ENCODE measurements around the gene IRF2BP1. TPM values are rescaled to one million over a fixed set of nuclear protein-coding genes. Genes with fewer than 3 reads are reported as not detected.
A peak's percentile ranks its signal among the peaks of the same experiment; 100 is the strongest.

The IRF2BP1 gene
- total and polyA plus RNA-seq, 2 of the 13 experiments (the other 11 are each of a cell fraction or from before 2014, with no cell fraction given): 4.3 to 14.3 TPM

- TF ChIP-seq PATZ1 (CRISPR knock-in tag; IDR thresholded peaks at IDR 0.05) (peak; percentile 31; the same call in 1 of the 2 replicates), HCFC1 (IDR thresholded peaks at IDR 0.05; ENCODE audit: low read depth, low read length) (0 out of 2 replicates have a peak, but pooled peaks have one; percentile 20), MIER3 (CRISPR knock-in tag; IDR thresholded peaks at IDR 0.05; ENCODE audit: borderline replicate concordance) (0 out of 2 replicates have a peak, but pooled peaks have one; percentile 6), HNRNPL (IDR thresholded peaks at IDR 0.05; ENCODE audit: low read depth, low read length) (no peak), POLR2AphosphoS5 (IDR thresholded peaks at IDR 0.05; ENCODE audit: low read depth, low read length) (peak; percentile 70), TBX2 (CRISPR knock-in tag; IDR thresholded peaks at IDR 0.05; ENCODE audit: borderline replicate concordance) (peak; percentile 42), CBX5 (CRISPR knock-in tag; IDR thresholded peaks at IDR 0.05; ENCODE audit: borderline replicate concordance) (peak; percentile 13; the same call in 1 of the 2 replicates), JDP2 (CRISPR knock-in tag; IDR thresholded peaks at IDR 0.05; ENCODE audit: borderline replicate concordance) (no peak), RFX5 (IDR thresholded peaks at IDR 0.05; ENCODE audit: low read depth, low read length) (no peak), MYPOP (CRISPR knock-in tag; IDR thresholded peaks at IDR 0.05) (peak; percentile 100), SALL2 (CRISPR knock-in tag; IDR thresholded peaks at IDR 0.05) (0 out of 2 replicates have a peak, but pooled peaks have one; percentile 32), GMEB1 (CRISPR knock-in tag; IDR thresholded peaks at IDR 0.05; ENCODE audit: borderline replicate concordance) (peak; percentile 64; the same call in 1 of the 2 replicates), NFYB (CRISPR knock-in tag; IDR thresholded peaks at IDR 0.05) (0 out of 2 replicates have a peak, but pooled peaks have one; percentile 14), HOXA9 (CRISPR knock-in tag; IDR thresholded peaks at IDR 0.05; ENCODE audit: borderline replicate concordance) (no peak), ZNF235 (CRISPR knock-in tag; IDR thresholded peaks at IDR 0.05; ENCODE audit: borderline replicate concordance) (0 out of 2 replicates have a peak, but pooled peaks have one; percentile 61), IKZF4 (CRISPR knock-in tag; IDR thresholded peaks at IDR 0.05; ENCODE audit: borderline replicate concordance, low read depth, not compliant biosample characterization) (no peak), ZNF451 (CRISPR knock-in tag; IDR thresholded peaks at IDR 0.05) (no peak), PITX1 (CRISPR knock-in tag; IDR thresholded peaks at IDR 0.05) (0 out of 2 replicates have a peak, but pooled peaks have one; percentile 3), PHF8 (CRISPR knock-in tag; IDR thresholded peaks at IDR 0.05) (peak; percentile 82), ZNF503 (CRISPR knock-in tag; IDR thresholded peaks at IDR 0.05) (no peak), ARHGAP35 (CRISPR knock-in tag; IDR thresholded peaks at IDR 0.05; ENCODE audit: borderline replicate concordance) (peak; percentile 88), DR1 (CRISPR knock-in tag; IDR thresholded peaks at IDR 0.05) (peak; percentile 34; the same call in 1 of the 2 replicates)
These were observed 17.0 kb upstream of the IRF2BP1 start (continued) for GRCh38 chr19:45902651-45903625.

Measured in HepG2 (cell line).